Adipocyte (in vitro differentiated cells): ENCODE measurements around the gene CARTPT.

Experiments used
- DNase-seq: peaks from one replicate; pipeline ENCODE4 v3.0.0-alpha.2; 2015; ENCODE audit warnings: low read depth
- H3K27me3 ChIP-seq: replicated peaks from 2 replicates; pipeline ENCODE4 v1.7.0; 2013; ENCODE audit warnings: mild to moderate bottlenecking, low read length, moderate library complexity; ENCODE audit not compliant: control insufficient read depth, insufficient read depth
- H3K36me3 ChIP-seq: 2 replicates; pipeline ENCODE4 v1.7.0; 2013; ENCODE audit warnings: low read length, mild to moderate bottlenecking, moderate library complexity; ENCODE audit not compliant: control insufficient read depth, insufficient read depth, severe bottlenecking
- H3K4me1 ChIP-seq: 2 replicates; pipeline ENCODE4 v1.7.0; 2013; ENCODE audit warnings: mild to moderate bottlenecking, low read length, moderate library complexity; ENCODE audit not compliant: control insufficient read depth, insufficient read depth
- H3K4me3 ChIP-seq: 2 replicates; pipeline ENCODE4 v1.7.0; 2013; ENCODE audit warnings: mild to moderate bottlenecking, low read length, moderate library complexity
- H3K9ac ChIP-seq: 2 replicates; pipeline ENCODE4 v1.7.0; 2013; ENCODE audit warnings: mild to moderate bottlenecking, low read length, moderate library complexity
- H3K9me3 ChIP-seq: 2 replicates; pipeline ENCODE4 v1.7.0; 2013; ENCODE audit warnings: mild to moderate bottlenecking, low read length, moderate library complexity; ENCODE audit not compliant: control insufficient read depth

The CARTPT gene

DNA sequence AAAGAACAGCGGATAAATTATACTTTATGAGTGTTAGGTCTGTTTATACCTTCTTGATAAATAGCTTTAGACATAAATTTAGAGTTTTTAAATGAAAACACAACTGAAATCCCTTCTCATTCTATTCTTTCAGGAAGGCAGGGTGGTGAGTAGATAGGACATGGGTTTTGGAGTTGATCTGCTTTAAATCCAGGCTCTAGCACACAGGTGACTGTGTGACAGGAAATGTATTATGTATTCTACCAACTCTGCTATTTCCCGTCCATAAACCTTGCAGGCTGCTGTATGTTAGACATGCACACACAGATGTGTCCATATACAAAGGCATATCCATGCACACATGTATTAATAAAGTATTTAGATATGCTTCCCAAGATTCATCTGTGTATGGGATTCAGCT lies 19.3 kb upstream of the CARTPT start:
- Histone ChIP-seq H3K9ac (no peak overlapping the region), H3K9me3 (no peaks in the 10 kb centered on the region), H3K27me3 (peaks cover 34% of the 10 kb centered on the region), H3K36me3 (no peaks in the 10 kb centered on the region), H3K4me3 (no peak overlapping the region), H3K4me1 (peaks cover 5% of the 10 kb centered on the region)
- DNase-seq = no peak

DNA sequence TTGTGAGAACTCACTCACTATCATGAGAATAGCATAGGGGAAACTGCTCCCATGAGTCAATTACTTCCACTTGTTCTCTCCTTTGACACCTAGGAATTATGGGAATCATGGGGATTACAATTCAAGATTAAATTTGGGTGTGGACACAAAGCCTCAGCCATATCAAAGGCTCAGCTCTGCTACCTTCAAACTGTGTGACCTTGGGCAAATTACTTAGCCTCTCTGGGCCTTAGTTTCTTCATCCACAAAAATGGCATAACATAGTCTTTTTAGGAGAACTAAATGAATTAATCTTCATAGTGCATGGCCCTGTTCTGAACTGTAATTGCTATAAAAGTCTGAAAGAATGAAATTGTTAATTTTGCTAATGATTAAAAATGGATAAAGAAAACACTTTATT lies 18.3 kb upstream of the CARTPT start:
- DNase-seq = no peak
- no peaks in the 10 kb centered on the region for H3K4me1 ChIP-seq
- H3K4me3 ChIP-seq = no peak overlapping the region
- no peaks in the 10 kb centered on the region for H3K9me3 ChIP-seq
- no peaks in the 10 kb centered on the region for H3K36me3 ChIP-seq
- peaks cover 44% of the 10 kb centered on the region for H3K27me3 ChIP-seq
- H3K9ac ChIP-seq = no peak overlapping the region

DNA sequence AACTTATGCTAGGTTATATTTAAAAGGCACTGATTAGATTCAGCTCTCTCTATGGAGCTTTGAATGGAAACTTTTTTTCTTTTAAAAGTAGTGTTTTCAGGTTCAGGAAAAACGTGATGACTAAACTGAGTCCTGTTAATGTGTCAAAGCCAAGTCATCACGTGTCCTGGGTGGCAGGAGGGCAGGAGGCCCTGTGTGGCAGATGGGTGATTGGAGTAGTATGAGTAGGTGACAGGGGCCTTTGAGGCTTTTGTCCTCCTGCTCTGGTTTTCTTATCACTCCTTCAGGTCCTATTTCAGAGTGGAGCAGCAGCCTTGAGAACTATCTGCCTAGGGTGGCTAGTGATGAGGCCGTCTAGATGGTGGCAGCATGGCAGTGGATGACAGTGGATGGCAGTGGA lies 17.7 kb upstream of the CARTPT start:
- DNase-seq = no peak
- H3K9ac ChIP-seq = no peak overlapping the region
- H3K4me1 ChIP-seq = no peaks in the 10 kb centered on the region
- no peaks in the 10 kb centered on the region for H3K36me3 ChIP-seq
- peaks cover 50% of the 10 kb centered on the region for H3K27me3 ChIP-seq
- H3K4me3 ChIP-seq = no peak overlapping the region
- H3K9me3 ChIP-seq = no peaks in the 10 kb centered on the region

DNA sequence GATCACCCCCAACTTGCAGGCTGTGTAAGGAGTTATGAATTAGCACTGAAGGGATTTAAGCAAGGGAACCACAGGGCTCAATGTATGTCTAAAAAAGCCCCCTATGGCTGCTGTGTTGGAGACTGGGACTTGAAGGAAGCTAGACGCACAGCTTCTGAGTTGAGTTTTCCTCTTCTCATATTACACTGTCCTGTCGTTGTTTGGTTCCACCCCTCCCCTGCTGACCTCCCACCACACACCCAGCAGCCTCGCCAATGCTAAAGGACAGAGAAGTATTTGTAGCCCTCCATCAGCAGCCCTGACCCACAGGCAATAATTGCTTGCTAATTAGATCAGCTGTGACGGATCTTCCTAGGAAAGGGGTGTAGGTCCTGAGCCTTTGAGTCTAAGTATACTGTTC lies 15.1 kb upstream of the CARTPT start:
- Histone ChIP-seq H3K27me3 (peaks cover 65% of the 10 kb centered on the region), H3K9me3 (no peaks in the 10 kb centered on the region), H3K9ac (no peak overlapping the region), H3K4me3 (no peak overlapping the region), H3K4me1 (no peaks in the 10 kb centered on the region), H3K36me3 (no peaks in the 10 kb centered on the region)
- DNase-seq = no peak

DNA sequence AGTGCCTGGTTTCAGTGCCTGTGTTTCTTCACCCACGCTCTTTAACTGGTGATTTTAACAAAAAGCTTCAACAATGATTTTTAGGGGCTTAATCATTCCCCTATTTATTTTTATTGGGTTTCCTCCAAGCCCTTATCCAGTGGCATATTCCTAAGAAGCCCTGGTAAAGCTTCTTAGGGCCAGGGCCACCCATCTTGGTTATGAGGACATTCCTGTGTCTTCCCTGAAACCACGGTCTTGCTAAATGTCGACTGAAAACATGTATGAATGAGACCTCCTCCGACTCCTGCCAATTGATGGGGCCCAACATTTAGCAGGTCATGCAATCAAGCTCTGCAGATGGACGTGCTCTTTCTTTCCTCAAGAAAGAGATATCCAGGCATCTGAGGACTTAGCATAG lies 13.7 kb upstream of the CARTPT start:
- Histone ChIP-seq H3K36me3 (no peaks in the 10 kb centered on the region), H3K9me3 (no peaks in the 10 kb centered on the region), H3K27me3 (peaks cover 68% of the 10 kb centered on the region), H3K4me1 (no peaks in the 10 kb centered on the region), H3K4me3 (no peak overlapping the region), H3K9ac (no peak overlapping the region)
- no peak for DNase-seq

DNA sequence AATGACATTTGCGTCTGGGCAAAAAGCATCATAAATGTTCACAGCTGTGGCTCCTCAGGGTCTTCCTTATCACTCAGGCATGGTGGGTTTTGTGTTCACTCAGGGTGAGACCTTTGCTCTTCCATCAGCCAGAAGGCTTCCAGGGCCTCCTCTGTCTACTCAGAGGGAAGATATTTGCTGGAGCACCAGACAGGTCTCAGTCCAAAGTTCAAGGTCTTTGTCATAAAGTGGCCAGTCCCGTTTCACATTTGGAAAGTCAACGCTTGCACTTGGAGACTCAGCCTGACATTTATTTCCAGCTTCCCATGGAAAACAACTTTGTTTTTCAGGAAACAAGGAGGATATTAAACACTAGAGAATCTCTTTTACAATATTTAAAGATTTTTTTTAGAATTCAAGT lies 12.2 kb upstream of the CARTPT start:
- Histone ChIP-seq H3K9me3 (no peaks in the 10 kb centered on the region), H3K4me1 (no peaks in the 10 kb centered on the region), H3K4me3 (no peak overlapping the region), H3K27me3 (peaks cover 67% of the 10 kb centered on the region), H3K9ac (no peak overlapping the region), H3K36me3 (no peaks in the 10 kb centered on the region)
- no peak for DNase-seq

DNA sequence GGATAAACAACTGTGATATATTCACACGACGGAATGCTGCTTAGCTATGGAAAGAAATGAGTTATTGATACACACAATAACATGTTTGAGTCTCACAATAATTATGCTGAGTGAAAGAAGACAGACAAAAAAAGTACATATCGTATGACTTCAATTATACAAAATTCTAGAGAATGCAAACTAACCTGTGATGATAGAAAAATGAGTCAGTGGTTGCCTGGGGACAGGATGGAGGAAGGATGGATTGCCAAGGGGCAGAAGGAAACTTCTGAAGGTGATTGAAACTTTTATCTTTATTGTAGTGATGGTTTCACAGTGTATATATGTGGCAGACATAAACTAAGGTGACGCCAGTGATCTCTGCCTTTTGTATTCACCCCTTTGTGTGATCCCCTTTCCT lies 7.5 kb upstream of the CARTPT start:
- DNase-seq = no peak
- Histone ChIP-seq H3K9me3 (peaks cover 8% of the 10 kb centered on the region), H3K36me3 (no peaks in the 10 kb centered on the region), H3K9ac (no peak overlapping the region), H3K4me1 (no peaks in the 10 kb centered on the region), H3K27me3 (peaks cover 49% of the 10 kb centered on the region), H3K4me3 (no peak overlapping the region)

DNA sequence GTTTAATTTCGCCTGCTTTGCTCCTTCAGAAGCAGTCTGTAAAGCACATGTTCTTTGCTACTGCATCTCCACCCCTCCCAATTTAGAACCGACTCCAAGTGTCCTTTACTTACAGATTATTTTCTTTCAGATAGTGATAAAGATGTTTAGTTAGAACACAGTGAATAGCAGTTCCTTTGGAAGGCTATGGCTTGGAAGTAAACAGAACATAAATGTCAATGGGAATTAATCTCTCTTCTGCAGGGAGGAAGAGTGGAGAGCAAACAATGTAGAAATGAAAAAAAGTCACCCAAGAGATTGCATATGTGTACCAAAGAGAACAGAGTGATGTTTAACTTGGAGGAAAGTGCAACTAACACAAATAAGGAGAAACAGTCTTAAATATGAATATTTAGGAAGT lies 4.2 kb upstream of the CARTPT start:
- no peak for DNase-seq
- no peaks in the 10 kb centered on the region for H3K4me1 ChIP-seq
- no peak overlapping the region for H3K9ac ChIP-seq
- no peak overlapping the region for H3K4me3 ChIP-seq
- H3K36me3 ChIP-seq = no peaks in the 10 kb centered on the region
- H3K9me3 ChIP-seq = peaks cover 8% of the 10 kb centered on the region
- peaks cover 54% of the 10 kb centered on the region for H3K27me3 ChIP-seq

DNA sequence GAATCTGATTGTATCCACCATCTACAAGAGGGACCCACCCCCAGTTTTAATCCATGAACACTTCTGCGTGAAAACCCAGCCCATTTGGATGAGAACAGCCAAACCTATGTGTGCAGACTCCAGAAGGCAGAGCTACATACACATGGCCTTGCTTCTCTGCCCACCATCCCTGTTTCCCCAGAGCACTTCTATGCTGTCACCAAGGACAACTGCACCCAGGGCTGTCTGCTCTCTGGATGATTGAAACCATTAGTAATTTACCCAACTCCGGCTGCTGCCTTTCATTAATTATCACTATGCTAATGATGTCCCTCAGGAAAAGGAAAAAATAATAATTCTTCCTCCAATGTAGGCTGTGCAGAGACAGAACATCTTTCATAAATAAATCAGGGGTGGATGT lies 8.9 kb downstream of the CARTPT start:
- no peaks in the 10 kb centered on the region for H3K9me3 ChIP-seq
- no peak overlapping the region for H3K4me3 ChIP-seq
- no peak overlapping the region for H3K9ac ChIP-seq
- peaks cover 35% of the 10 kb centered on the region for H3K27me3 ChIP-seq
- H3K36me3 ChIP-seq = no peaks in the 10 kb centered on the region
- H3K4me1 ChIP-seq = no peaks in the 10 kb centered on the region
- no peak for DNase-seq

DNA sequence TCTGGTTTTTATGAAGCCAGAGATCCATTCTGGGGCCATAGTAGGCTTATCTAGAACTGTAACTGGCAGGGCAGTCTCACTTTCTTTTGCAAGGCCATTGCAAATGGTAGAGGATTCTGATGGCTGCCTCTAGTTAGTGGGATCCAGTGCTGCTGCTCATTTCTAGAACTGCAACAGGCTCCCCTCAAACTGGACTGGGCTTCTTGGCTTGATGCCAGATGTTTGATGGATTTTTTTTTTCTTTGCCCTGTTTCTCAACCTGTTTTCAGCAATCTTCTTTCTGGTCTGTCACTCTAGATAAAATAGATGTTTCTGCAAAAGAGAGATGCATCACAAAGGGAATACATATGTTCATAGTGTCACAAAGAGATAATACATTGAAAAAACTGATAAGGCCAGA lies 11.9 kb downstream of the CARTPT start:
- H3K9me3 ChIP-seq = no peaks in the 10 kb centered on the region
- no peaks in the 10 kb centered on the region for H3K4me1 ChIP-seq
- H3K27me3 ChIP-seq = peaks cover 47% of the 10 kb centered on the region
- H3K4me3 ChIP-seq = no peak overlapping the region
- H3K36me3 ChIP-seq = no peaks in the 10 kb centered on the region
- DNase-seq = no peak
- no peak overlapping the region for H3K9ac ChIP-seq

DNA sequence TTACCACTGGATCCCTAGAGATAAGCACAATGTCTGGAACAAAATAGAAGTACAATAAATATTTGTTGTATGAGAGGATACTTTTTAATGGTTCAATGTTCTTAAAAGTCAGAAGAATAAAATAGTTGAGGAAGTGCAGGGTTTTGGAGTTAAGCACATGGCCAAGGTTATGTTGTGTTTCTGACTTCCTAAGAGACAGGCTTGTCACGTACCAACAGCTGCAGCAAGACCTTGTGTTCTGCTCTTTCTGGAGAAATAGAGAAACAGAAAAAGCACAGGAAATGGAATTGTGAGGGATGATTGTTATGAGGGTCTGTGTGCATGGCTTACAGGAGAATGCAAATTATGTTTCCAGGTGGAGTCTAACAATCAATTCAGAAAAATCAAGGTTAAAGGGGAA lies 12.9 kb downstream of the CARTPT start:
- Histone ChIP-seq H3K9ac (no peak overlapping the region), H3K4me1 (no peaks in the 10 kb centered on the region), H3K4me3 (no peak overlapping the region), H3K9me3 (no peaks in the 10 kb centered on the region), H3K27me3 (peaks cover 38% of the 10 kb centered on the region), H3K36me3 (no peaks in the 10 kb centered on the region)
- DNase-seq = no peak

DNA sequence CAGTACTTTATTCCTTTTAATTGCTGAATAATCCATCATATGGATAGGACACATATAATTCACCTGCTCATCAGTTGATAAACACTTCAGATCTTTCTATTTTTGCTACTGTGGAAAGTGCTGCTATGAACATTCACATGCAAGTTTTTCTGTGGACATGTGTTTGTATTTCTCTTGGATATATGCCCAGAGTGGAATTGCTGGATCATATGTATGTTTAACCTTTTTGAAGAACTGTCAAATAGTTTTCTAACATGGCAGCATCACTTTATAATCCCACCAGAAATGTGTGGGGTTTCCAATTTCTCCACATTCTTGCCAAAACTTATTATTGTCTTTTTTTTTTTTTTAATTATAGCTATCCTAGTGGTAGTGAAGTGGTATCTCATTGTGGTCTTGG lies 15.1 kb downstream of the CARTPT start:
- H3K4me1 ChIP-seq = no peaks in the 10 kb centered on the region
- H3K9ac ChIP-seq = no peak overlapping the region
- no peak overlapping the region for H3K4me3 ChIP-seq
- no peaks in the 10 kb centered on the region for H3K36me3 ChIP-seq
- H3K27me3 ChIP-seq = peaks cover 20% of the 10 kb centered on the region
- no peaks in the 10 kb centered on the region for H3K9me3 ChIP-seq
- DNase-seq = no peak
